ENCODE results near the gene STH.

Gene STH

DNA sequence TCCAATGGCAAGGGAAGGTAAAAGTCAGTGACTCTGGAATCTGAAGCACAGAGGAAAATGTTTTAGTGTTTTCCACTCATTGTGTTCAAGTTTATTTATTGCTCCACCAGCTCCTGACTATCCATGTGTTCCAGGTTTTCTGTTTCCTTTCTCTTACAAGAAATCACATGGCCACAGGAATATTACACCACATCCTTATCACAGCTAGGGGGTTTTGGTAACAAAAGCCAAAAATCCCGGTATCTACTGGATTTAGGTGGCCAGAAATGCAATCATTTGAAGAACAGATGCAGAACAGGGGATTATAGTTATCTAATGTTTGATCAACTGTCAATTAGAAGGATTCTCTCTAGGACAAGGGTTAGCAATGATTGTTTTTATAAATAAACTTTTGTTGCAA is 47.9 kb downstream of the STH start:
- DNase-seq (ENCODE audit: low spot score): no peak

- DNase-seq (ENCODE audit: low spot score): no peak
These were observed 48.3 kb downstream of the STH start for GRCh38 chr17:46047398-46047797.

DNA sequence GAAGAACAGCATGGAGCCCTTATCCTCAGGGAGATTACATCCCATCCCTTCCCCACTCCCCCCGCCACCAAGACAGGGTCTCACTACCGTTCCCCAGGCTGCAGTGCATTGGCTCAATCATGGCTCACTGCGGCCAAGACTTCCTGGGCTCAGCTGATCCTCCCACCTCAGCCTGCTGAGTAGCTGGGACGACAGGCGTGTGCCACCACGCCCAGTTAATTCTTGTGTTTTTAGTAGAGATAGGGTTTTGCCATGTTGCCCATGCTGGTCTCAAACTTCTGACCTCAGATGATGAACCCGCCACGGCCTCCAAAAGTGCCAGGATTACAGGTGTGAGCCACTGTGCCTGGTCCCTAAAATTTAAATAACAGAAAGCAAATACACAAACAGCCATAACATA is 48.8 kb downstream of the STH start:
- DNase-seq (ENCODE audit: low spot score): no peak
